Stimulated activated memory B cell treated with anti-CD40 and anti-IgM and Interleukin-4, amounts not matched to agents 10 μg/mL and 1 μg/mL and 100 μg/mL, for 72 hours (primary cell): ENCODE measurements around the gene ZSCAN2.

ENCODE experiments used
- ATAC-seq: fragments of 150-1000 bp; cut with Tn5 transposase; 2 replicates; pipeline ENCODE4 v1.10.0; 2021
- H3K27ac Mint-ChIP-seq: one replicate; pipeline ENCODE4 v1.8.0; 2022; ENCODE audit warnings: mild to moderate bottlenecking, mixed read lengths
- H3K27me3 Mint-ChIP-seq: one replicate; pipeline ENCODE4 v1.8.0; 2022; ENCODE audit warnings: mixed read lengths
- H3K36me3 Mint-ChIP-seq: one replicate; pipeline ENCODE4 v1.8.0; 2022; ENCODE audit warnings: mixed read lengths
- H3K4me1 Mint-ChIP-seq: one replicate; pipeline ENCODE4 v1.8.0; 2022; ENCODE audit warnings: mixed read lengths
- H3K4me3 Mint-ChIP-seq: one replicate; pipeline ENCODE4 v1.8.0; 2022; ENCODE audit warnings: mild to moderate bottlenecking, moderate library complexity, mixed read lengths
- H3K9me3 Mint-ChIP-seq: one replicate; pipeline ENCODE4 v1.8.0; 2022; ENCODE audit warnings: mixed read lengths

ZSCAN2 gene

DNA sequence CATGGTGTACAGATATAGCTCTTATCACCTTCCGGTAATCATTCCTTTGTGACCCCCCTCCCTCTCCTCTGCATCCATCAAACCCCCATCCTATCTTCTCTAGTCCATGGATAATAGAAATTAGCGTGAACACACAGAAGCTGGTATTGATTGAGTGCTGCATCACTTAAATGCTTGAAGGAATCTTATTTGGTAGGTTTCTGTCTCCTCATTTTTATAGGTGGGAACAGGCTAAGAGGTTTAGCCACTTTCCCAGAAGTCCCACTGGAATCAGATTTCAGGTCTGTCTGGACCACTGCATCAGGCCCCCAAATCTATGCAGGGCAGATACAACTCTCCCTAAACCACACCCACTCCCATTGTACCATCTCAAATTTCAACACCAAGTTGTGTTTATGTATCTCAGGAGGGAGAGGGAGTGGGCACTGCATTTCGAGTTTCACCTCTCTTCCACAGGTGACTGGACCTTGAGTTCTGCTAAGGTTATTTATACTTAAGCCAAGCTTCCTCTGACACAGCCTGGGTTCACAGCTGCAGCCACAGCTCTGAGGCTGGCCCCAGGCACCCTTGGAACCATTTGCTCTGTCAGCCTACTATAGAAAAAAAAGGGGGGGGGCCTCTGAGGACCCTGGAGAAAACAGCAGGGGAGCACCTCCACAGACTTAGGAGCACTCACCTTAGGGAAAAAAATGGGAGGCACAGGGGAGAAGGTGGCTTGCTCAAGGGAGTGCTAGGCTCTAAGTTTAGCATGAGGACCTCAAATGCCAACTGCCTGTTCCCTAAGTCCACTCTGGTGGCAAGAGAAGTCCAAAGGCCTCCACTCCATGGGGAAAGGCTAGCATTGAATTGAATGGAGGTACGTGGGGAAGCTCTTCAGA is 59.3 kb downstream of the ZSCAN2 start:
- peaks cover 20% of the 10 kb centered on the region for H3K36me3 Mint-ChIP-seq
- ATAC-seq, result no peak
- H3K4me3 Mint-ChIP-seq, result peak overlapping the region; percentile 42
- H3K9me3 Mint-ChIP-seq, result no peaks in the 10 kb centered on the region
- H3K27ac Mint-ChIP-seq, result no peak overlapping the region
- H3K4me1 Mint-ChIP-seq, result peaks cover 36% of the 10 kb centered on the region
- no peaks in the 10 kb centered on the region for H3K27me3 Mint-ChIP-seq

DNA sequence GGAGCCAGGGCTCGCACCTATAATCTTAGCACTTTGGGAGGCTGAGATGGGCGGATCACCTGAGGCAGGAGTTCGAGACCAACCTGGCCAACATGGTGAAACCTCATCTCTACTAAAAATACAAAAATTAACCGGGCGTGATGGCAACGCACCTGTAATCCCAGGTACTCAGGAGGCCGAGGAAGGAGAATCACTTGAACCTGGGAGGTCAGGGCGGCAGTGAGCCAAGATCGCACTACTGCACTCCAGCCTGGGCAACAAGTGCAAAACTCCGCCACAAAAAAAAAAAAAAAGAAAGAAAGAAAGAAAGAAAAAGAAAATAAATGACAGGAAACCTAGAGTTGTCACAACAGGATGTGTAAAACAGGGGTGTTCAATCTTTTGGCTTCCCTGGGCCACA is 60.2 kb downstream of the ZSCAN2 start:
- H3K36me3 Mint-ChIP-seq, result peaks cover 24% of the 10 kb centered on the region
- H3K9me3 Mint-ChIP-seq, result no peaks in the 10 kb centered on the region
- H3K4me1 Mint-ChIP-seq, result peaks cover 30% of the 10 kb centered on the region
- no peak for ATAC-seq
- H3K27me3 Mint-ChIP-seq, result no peaks in the 10 kb centered on the region
- H3K27ac Mint-ChIP-seq, result no peak overlapping the region
- H3K4me3 Mint-ChIP-seq, result no peak overlapping the region

DNA sequence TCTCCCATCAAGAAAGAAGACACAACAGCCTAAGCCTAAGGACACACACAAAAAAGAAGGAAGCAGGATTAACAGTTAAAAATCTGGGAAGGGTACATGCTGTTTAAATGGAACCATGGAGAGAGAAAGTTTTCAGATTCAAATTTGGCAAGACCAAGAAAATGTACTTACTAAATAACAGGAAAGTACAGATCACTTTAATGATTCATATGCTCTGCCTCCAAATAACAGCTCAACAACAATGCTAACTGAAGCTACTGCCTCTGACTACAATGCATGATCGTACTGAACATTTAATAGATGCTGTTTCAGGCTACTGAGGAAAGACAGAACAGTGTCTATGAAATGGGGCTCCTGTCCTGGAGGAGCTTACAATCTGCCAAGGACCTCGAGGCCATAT is 65.6 kb downstream of the ZSCAN2 start:
- Mint-ChIP-seq H3K4me1 (peaks cover 3% of the 10 kb centered on the region), H3K36me3 (peaks cover 54% of the 10 kb centered on the region), H3K9me3 (no peaks in the 10 kb centered on the region), H3K27ac (no peak overlapping the region), H3K4me3 (no peak overlapping the region), H3K27me3 (no peaks in the 10 kb centered on the region)
- ATAC-seq, result no peak

DNA sequence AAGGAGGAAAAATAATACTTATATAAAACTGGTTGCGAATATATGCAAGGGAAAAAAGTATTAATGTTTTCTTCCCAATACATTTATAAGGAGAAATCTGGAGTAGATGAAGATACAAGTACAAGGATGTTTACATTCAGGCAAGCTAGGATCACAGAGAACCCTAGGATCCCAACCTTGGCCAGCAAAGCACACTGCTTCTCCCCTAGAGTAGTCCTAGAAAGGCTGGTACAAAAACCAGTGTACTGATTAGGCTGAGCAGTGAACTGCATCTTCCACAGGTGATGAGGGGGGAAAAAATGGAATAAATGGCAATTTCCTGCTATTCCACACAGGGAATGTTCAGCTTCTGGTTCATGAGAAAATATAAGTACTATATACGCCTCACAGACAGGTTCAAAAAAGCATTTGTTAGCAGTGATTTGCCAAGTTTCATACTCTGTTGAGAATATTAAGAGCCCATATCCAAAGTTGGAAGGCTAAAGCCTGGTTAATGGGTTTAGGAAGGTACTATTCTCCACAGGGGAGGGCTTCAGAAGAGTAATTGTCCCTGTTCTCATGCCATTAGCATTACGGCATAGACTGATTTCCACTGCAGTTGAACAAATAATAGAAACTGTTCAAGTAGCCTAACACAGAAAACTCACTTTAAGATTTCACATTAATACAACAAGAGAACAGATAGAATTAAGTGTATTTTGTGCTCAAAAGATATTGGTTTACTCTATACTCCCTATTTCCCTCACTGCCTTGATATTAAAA is 67.6 kb downstream of the ZSCAN2 start:
- Mint-ChIP-seq H3K4me3 (no peak overlapping the region), H3K27me3 (no peaks in the 10 kb centered on the region), H3K27ac (no peak overlapping the region), H3K36me3 (peaks cover 66% of the 10 kb centered on the region), H3K4me1 (peaks cover 13% of the 10 kb centered on the region), H3K9me3 (no peaks in the 10 kb centered on the region)
- no peak for ATAC-seq

DNA sequence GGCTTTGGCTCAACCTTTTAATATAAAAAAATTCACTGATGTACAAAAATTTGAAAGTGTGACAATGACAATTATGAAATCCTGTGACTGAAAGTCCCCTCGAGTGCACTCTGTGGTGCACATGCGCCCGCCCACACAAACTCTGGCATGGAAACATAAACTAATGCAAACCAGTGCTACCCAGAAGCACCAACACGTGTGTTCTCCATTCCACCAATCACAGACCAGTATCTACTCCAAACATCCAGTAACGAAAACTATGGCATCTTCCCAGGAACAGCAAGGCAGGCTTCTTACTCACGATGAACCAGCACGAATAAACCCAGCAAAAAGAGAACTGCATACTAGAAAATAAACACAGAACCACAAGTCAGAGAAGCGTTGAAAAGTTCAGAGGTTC is 68.9 kb downstream of the ZSCAN2 start:
- ATAC-seq, result no peak
- no peaks in the 10 kb centered on the region for H3K27me3 Mint-ChIP-seq
- H3K4me1 Mint-ChIP-seq, result peaks cover 13% of the 10 kb centered on the region
- no peaks in the 10 kb centered on the region for H3K9me3 Mint-ChIP-seq
- H3K4me3 Mint-ChIP-seq, result no peak overlapping the region
- no peak overlapping the region for H3K27ac Mint-ChIP-seq
- H3K36me3 Mint-ChIP-seq, result peaks cover 58% of the 10 kb centered on the region

DNA sequence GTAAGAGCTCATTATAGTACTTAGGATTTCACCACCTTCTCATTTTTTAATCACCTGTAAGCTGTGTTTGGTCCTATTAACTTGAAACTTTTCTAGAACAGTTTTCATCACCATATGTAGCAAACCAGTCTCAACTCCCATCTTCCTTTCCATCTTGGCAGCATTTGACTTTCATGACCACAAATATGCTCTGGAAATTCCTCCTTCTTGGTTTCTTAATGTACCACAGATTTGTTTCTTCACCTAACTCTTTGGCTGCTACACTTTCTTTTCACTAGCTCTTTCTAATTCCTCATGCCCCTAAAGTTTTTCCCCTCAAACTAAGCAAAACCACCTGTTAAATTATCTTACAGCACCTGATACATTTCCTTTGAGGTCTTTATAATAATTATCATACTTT is 70.4 kb downstream of the ZSCAN2 start:
- Mint-ChIP-seq H3K27me3 (no peaks in the 10 kb centered on the region), H3K27ac (peak overlapping the region; percentile 25), H3K9me3 (no peaks in the 10 kb centered on the region), H3K36me3 (peaks cover 52% of the 10 kb centered on the region), H3K4me1 (peaks cover 13% of the 10 kb centered on the region), H3K4me3 (no peak overlapping the region)
- no peak for ATAC-seq
